OCI-LY3 (cell line): ENCODE measurements around the gene ATP1A4.

ENCODE experiments used
- H2AFZ ChIP-seq: fragments of 200-600, 300-600 bp; shearing (Covaris generic); 2 replicates; pipeline ENCODE4 v1.6.0; 2014; ENCODE audit warnings: antibody characterized with exemption, low read depth, low read length
- H3K27ac ChIP-seq: fragments of 200-600, 300-600 bp; sonication (generic); 2 replicates; pipeline ENCODE4 v1.5.1; 2014; ENCODE audit warnings: mild to moderate bottlenecking, low read length, moderate library complexity, mixed read lengths
- H3K27me3 ChIP-seq: fragments of 200-600, 300-600 bp; sonication (generic); 2 replicates; pipeline ENCODE4 v1.6.1; 2014; ENCODE audit warnings: low read depth, low read length, mixed read lengths
- H3K36me3 ChIP-seq: fragments of 200-600, 300-600 bp; sonication (generic); replicated peaks from 2 replicates; pipeline ENCODE3; 2014; ENCODE audit warnings: low read depth, low read length, mixed read lengths
- H3K4me1 ChIP-seq: fragments of 300-600, 200-600 bp; sonication (generic); 2 replicates; pipeline ENCODE4 v1.6.1; 2014; ENCODE audit warnings: low read length, mixed read lengths
- H3K4me2 ChIP-seq: fragments of 200-600, 300-600 bp; sonication (generic); 2 replicates; pipeline ENCODE4 v1.6.1; 2014; ENCODE audit warnings: low read length, mixed read lengths
- H3K4me3 ChIP-seq: fragments of 300-600, 200-600 bp; sonication (generic); 2 replicates; pipeline ENCODE4 v1.5.1; 2014; ENCODE audit warnings: antibody characterized with exemption, mild to moderate bottlenecking, low read length, moderate library complexity
- H3K79me2 ChIP-seq: fragments of 300-600, 200-600 bp; shearing (Covaris generic); 2 replicates; pipeline ENCODE4 v1.6.1; 2014; ENCODE audit warnings: mild to moderate bottlenecking, low read length, mixed read lengths
- H3K9ac ChIP-seq: fragments of 300-600, 200-600 bp; shearing (Covaris generic); 2 replicates; pipeline ENCODE4 v1.6.0; 2014; ENCODE audit warnings: mild to moderate bottlenecking, low read length, moderate library complexity
- H3K9me3 ChIP-seq: fragments of 200-600, 300-600 bp; shearing (Covaris generic); 2 replicates; pipeline ENCODE4 v1.6.1; 2014; ENCODE audit warnings: low read length, mixed read lengths; ENCODE audit not compliant: insufficient read depth
- H4K20me1 ChIP-seq: fragments of 200-600, 300-600 bp; sonication (generic); 2 replicates; pipeline ENCODE4 v1.6.1; 2016; ENCODE audit warnings: low read length, mixed read lengths; ENCODE audit not compliant: insufficient read depth
- EZH2phosphoT487 ChIP-seq: fragments of 200-600 bp; shearing (Covaris generic); IDR thresholded peaks from 2 replicates; pipeline ENCODE4 v1.6.1; 2018; ENCODE audit warnings: antibody characterized with exemption, mixed run types, low read depth
- TF ChIP-seq, protein P1 (sequence below): fragments of 200-600, 300-600 bp; sonication (generic); IDR thresholded peaks from 2 replicates; pipeline ENCODE4 v1.5.1; 2014; ENCODE audit warnings: antibody characterized with exemption, low read length, low read depth

ATP1A4 gene

GRCh38 chr1:160115545-160116282 is 35.7 kb upstream of the ATP1A4 start, which contains the start of gene ATP1A2:
Gene ATP1A2 (plus strand): TSS chr1:160115759. CDS start chr1:160115862, 103 bp downstream.
- Histone ChIP-seq H3K36me3 (no peaks in the 10 kb centered on the region), H3K79me2 (no peaks in the 10 kb centered on the region), H4K20me1 (no peaks in the 10 kb centered on the region), H3K27ac (no peak within 1 kb of the TSS), H3K4me2 (no peak within 1 kb of the TSS), H3K9me3 (no peaks in the 10 kb centered on the region), H3K4me3 (no peak within 1 kb of the TSS), H3K27me3 (peaks cover 47% of the 10 kb centered on the region), H3K9ac (no peak within 1 kb of the TSS), H3K4me1 (peaks cover 4% of the 10 kb centered on the region), H2AFZ (no peak within 1 kb of the TSS)
- TF ChIP-seq, protein P1, sequence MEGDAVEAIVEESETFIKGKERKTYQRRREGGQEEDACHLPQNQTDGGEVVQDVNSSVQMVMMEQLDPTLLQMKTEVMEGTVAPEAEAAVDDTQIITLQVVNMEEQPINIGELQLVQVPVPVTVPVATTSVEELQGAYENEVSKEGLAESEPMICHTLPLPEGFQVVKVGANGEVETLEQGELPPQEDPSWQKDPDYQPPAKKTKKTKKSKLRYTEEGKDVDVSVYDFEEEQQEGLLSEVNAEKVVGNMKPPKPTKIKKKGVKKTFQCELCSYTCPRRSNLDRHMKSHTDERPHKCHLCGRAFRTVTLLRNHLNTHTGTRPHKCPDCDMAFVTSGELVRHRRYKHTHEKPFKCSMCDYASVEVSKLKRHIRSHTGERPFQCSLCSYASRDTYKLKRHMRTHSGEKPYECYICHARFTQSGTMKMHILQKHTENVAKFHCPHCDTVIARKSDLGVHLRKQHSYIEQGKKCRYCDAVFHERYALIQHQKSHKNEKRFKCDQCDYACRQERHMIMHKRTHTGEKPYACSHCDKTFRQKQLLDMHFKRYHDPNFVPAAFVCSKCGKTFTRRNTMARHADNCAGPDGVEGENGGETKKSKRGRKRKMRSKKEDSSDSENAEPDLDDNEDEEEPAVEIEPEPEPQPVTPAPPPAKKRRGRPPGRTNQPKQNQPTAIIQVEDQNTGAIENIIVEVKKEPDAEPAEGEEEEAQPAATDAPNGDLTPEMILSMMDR: no peak
- TF ChIP-seq EZH2phosphoT487: no peak

GRCh38 chr1:160116283-160117147 is 34.9 kb upstream of the ATP1A4 start:
- Histone ChIP-seq H3K79me2 (no peaks in the 10 kb centered on the region), H3K9ac (no peak overlapping the region), H3K4me3 (no peak overlapping the region), H2AFZ (no peak overlapping the region), H3K27ac (no peak overlapping the region), H3K36me3 (no peaks in the 10 kb centered on the region), H3K9me3 (no peaks in the 10 kb centered on the region), H3K4me2 (no peak overlapping the region), H4K20me1 (no peaks in the 10 kb centered on the region), H3K27me3 (peaks cover 47% of the 10 kb centered on the region), H3K4me1 (peaks cover 4% of the 10 kb centered on the region)
- TF ChIP-seq, protein P1: no peak
- no peak for TF ChIP-seq EZH2phosphoT487

- Histone ChIP-seq H3K9ac (no peak overlapping the region), H3K27me3 (peaks cover 47% of the 10 kb centered on the region), H4K20me1 (no peaks in the 10 kb centered on the region), H3K4me2 (no peak overlapping the region), H3K79me2 (no peaks in the 10 kb centered on the region), H3K27ac (no peak overlapping the region), H3K36me3 (no peaks in the 10 kb centered on the region), H2AFZ (no peak overlapping the region), H3K4me1 (peaks cover 4% of the 10 kb centered on the region), H3K4me3 (no peak overlapping the region), H3K9me3 (no peaks in the 10 kb centered on the region)
- TF ChIP-seq EZH2phosphoT487: no peak
- TF ChIP-seq, protein P1: no peak
Measured at GRCh38 chr1:160117300-160117699, 34.1 kb upstream of the ATP1A4 start.

- Histone ChIP-seq H3K9me3 (no peaks in the 10 kb centered on the region), H3K27me3 (peaks cover 47% of the 10 kb centered on the region), H3K4me3 (no peak overlapping the region), H3K4me2 (no peak overlapping the region), H3K79me2 (no peaks in the 10 kb centered on the region), H4K20me1 (no peaks in the 10 kb centered on the region), H3K9ac (no peak overlapping the region), H3K36me3 (no peaks in the 10 kb centered on the region), H3K4me1 (peaks cover 4% of the 10 kb centered on the region), H2AFZ (no peak overlapping the region), H3K27ac (no peak overlapping the region)
- TF ChIP-seq, protein P1: no peak
- no peak for TF ChIP-seq EZH2phosphoT487
Measured at GRCh38 chr1:160117709-160118183, 33.7 kb upstream of the ATP1A4 start.
